PFSK-1 (cell line): Measurements from ENCODE around the gene RCCD1.

Experiments
- FOXP2 ChIP-seq: optimal IDR thresholded peaks from 2 replicates; pipeline ENCODE3; 2011; ENCODE audit warnings: borderline replicate concordance, control low read depth, inconsistent platforms; ENCODE audit not compliant: insufficient read depth; ENCODE audit errors: extremely low read length, extremely low read depth
- POLR2AphosphoS5 ChIP-seq: IDR thresholded peaks from 2 replicates; pipeline ENCODE4 v1.6.1; 2012; ENCODE audit warnings: low read depth, mild to moderate bottlenecking, control low read depth, low read length, moderate library complexity
- REST ChIP-seq, 2 experiments: IDR thresholded peaks; 2 replicates each; pipeline versions ENCODE4 v1.6.1 to v1.8.0; 2011 to 2012; ENCODE audit warnings: low read depth in 2 of 2, low read length in 2 of 2, control low read depth in 1 of 2, inconsistent platforms in 1 of 2, mild to moderate bottlenecking in 1 of 2, moderate library complexity in 1 of 2; ENCODE audit not compliant: insufficient read depth in 1 of 2
- SIN3A ChIP-seq: IDR thresholded peaks from 2 replicates; pipeline ENCODE4 v1.6.1; 2012; ENCODE audit warnings: mild to moderate bottlenecking, low read length, moderate library complexity, borderline replicate concordance; ENCODE audit not compliant: insufficient read depth
- TAF1 ChIP-seq: IDR thresholded peaks from 2 replicates; pipeline ENCODE4 v1.6.1; 2012; ENCODE audit warnings: low read length, control low read depth, borderline replicate concordance; ENCODE audit not compliant: insufficient read depth

Gene RCCD1

GRCh38 chr15:90921887-90922286, 32.8 kb upstream of the RCCD1 start:
- no peak for TF ChIP-seq REST (IDR thresholded peaks at IDR 0.05; ENCODE audit: insufficient read depth in 1 of 2, low read depth in 2 of 2, low read length in 2 of 2)
- no peak for TF ChIP-seq POLR2AphosphoS5
- no peak for TF ChIP-seq FOXP2
- TF ChIP-seq SIN3A = no peak
- no peak for TF ChIP-seq TAF1

- TF ChIP-seq FOXP2 = no peak
- no peak for TF ChIP-seq TAF1
- TF ChIP-seq REST (IDR thresholded peaks at IDR 0.05; ENCODE audit: insufficient read depth in 1 of 2, low read depth in 2 of 2, low read length in 2 of 2) = no peak
- no peak for TF ChIP-seq POLR2AphosphoS5
- no peak for TF ChIP-seq SIN3A
These were observed 30.3 kb upstream of the RCCD1 start for GRCh38 chr15:90924375-90924774.

GRCh38 chr15:90929246-90930019, 25.3 kb upstream of the RCCD1 start:
- TF ChIP-seq SIN3A = no peak
- no peak for TF ChIP-seq FOXP2
- no peak for TF ChIP-seq REST (IDR thresholded peaks at IDR 0.05; ENCODE audit: insufficient read depth in 1 of 2, low read depth in 2 of 2, low read length in 2 of 2)
- no peak for TF ChIP-seq TAF1
- TF ChIP-seq POLR2AphosphoS5 = no peak

GRCh38 chr15:90930861-90931574, 23.7 kb upstream of the RCCD1 start:
- TF ChIP-seq SIN3A (no peak), REST (IDR thresholded peaks at IDR 0.05; ENCODE audit: insufficient read depth in 1 of 2, low read depth in 2 of 2, low read length in 2 of 2) (no peak), TAF1 (no peak), FOXP2 (no peak), POLR2AphosphoS5 (no peak)
